ENCODE measurements around the gene DSCAML1. TPM values are rescaled to one million over a fixed set of nuclear protein-coding genes. Genes with fewer than 3 reads are reported as not detected.

DSCAML1 gene
- total RNA-seq, 1 donor from 2014 or later = not detected

GRCh38 chr11:117771197-117771596 lies 25.8 kb downstream of the DSCAML1 start:
- no peak for TF ChIP-seq CTCF (IDR thresholded peaks at IDR 0.05)
- DNase-seq (ENCODE audit: extremely low spot score, unreplicated experiment) = no peak
- no peaks in the 10 kb centered on the region for H3K9me3 Mint-ChIP-seq (ENCODE audit: unreplicated experiment)
- H3K36me3 Mint-ChIP-seq (ENCODE audit: unreplicated experiment) = no peaks in the 10 kb centered on the region
- no peaks in the 10 kb centered on the region for H3K4me1 Mint-ChIP-seq (ENCODE audit: unreplicated experiment)
- peaks cover 13% of the 10 kb centered on the region for H3K27me3 Mint-ChIP-seq (ENCODE audit: unreplicated experiment)
- no peak overlapping the region for H3K4me3 Mint-ChIP-seq (ENCODE audit: unreplicated experiment)
- no peak overlapping the region for H3K27ac Mint-ChIP-seq (ENCODE audit: unreplicated experiment)

GRCh38 chr11:117770061-117770460 lies 27.0 kb downstream of the DSCAML1 start:
- Mint-ChIP-seq H3K27ac (ENCODE audit: unreplicated experiment) (no peak overlapping the region), H3K4me1 (ENCODE audit: unreplicated experiment) (no peaks in the 10 kb centered on the region), H3K9me3 (ENCODE audit: unreplicated experiment) (no peaks in the 10 kb centered on the region), H3K36me3 (ENCODE audit: unreplicated experiment) (no peaks in the 10 kb centered on the region), H3K4me3 (ENCODE audit: unreplicated experiment) (no peak overlapping the region), H3K27me3 (ENCODE audit: unreplicated experiment) (peaks cover 15% of the 10 kb centered on the region)
- DNase-seq (ENCODE audit: extremely low spot score, unreplicated experiment) = no peak
- no peak for TF ChIP-seq CTCF (IDR thresholded peaks at IDR 0.05)

- Mint-ChIP-seq H3K4me3 (ENCODE audit: unreplicated experiment) (no peak overlapping the region), H3K4me1 (ENCODE audit: unreplicated experiment) (no peaks in the 10 kb centered on the region), H3K27ac (ENCODE audit: unreplicated experiment) (no peak overlapping the region), H3K36me3 (ENCODE audit: unreplicated experiment) (no peaks in the 10 kb centered on the region), H3K9me3 (ENCODE audit: unreplicated experiment) (no peaks in the 10 kb centered on the region), H3K27me3 (ENCODE audit: unreplicated experiment) (peaks cover 15% of the 10 kb centered on the region)
- no peak for DNase-seq (ENCODE audit: extremely low spot score, unreplicated experiment)
- TF ChIP-seq CTCF (IDR thresholded peaks at IDR 0.05) = no peak
Observed at GRCh38 chr11:117769533-117769932, 27.5 kb downstream of the DSCAML1 start.

GRCh38 chr11:117768506-117768905 lies 28.5 kb downstream of the DSCAML1 start:
- H3K4me3 Mint-ChIP-seq (ENCODE audit: unreplicated experiment) = no peak overlapping the region
- peaks cover 13% of the 10 kb centered on the region for H3K27me3 Mint-ChIP-seq (ENCODE audit: unreplicated experiment)
- no peak for DNase-seq (ENCODE audit: extremely low spot score, unreplicated experiment)
- no peak overlapping the region for H3K27ac Mint-ChIP-seq (ENCODE audit: unreplicated experiment)
- no peaks in the 10 kb centered on the region for H3K36me3 Mint-ChIP-seq (ENCODE audit: unreplicated experiment)
- H3K4me1 Mint-ChIP-seq (ENCODE audit: unreplicated experiment) = no peaks in the 10 kb centered on the region
- TF ChIP-seq CTCF (IDR thresholded peaks at IDR 0.05) = no peak
- H3K9me3 Mint-ChIP-seq (ENCODE audit: unreplicated experiment) = no peaks in the 10 kb centered on the region

GRCh38 chr11:117767071-117767470 lies 29.9 kb downstream of the DSCAML1 start:
- peaks cover 12% of the 10 kb centered on the region for H3K27me3 Mint-ChIP-seq (ENCODE audit: unreplicated experiment)
- no peak overlapping the region for H3K27ac Mint-ChIP-seq (ENCODE audit: unreplicated experiment)
- no peaks in the 10 kb centered on the region for H3K9me3 Mint-ChIP-seq (ENCODE audit: unreplicated experiment)
- H3K4me3 Mint-ChIP-seq (ENCODE audit: unreplicated experiment) = no peak overlapping the region
- H3K4me1 Mint-ChIP-seq (ENCODE audit: unreplicated experiment) = no peaks in the 10 kb centered on the region
- no peak for DNase-seq (ENCODE audit: extremely low spot score, unreplicated experiment)
- no peaks in the 10 kb centered on the region for H3K36me3 Mint-ChIP-seq (ENCODE audit: unreplicated experiment)
- no peak for TF ChIP-seq CTCF (IDR thresholded peaks at IDR 0.05)
